Measurements from ENCODE around the gene IPO4. TPM values are rescaled to one million over a fixed set of nuclear protein-coding genes. Genes with fewer than 3 reads are reported as not detected.

IPO4 gene
- total RNA-seq, 1 experiment from 2014 or later: 102 TPM

DNA sequence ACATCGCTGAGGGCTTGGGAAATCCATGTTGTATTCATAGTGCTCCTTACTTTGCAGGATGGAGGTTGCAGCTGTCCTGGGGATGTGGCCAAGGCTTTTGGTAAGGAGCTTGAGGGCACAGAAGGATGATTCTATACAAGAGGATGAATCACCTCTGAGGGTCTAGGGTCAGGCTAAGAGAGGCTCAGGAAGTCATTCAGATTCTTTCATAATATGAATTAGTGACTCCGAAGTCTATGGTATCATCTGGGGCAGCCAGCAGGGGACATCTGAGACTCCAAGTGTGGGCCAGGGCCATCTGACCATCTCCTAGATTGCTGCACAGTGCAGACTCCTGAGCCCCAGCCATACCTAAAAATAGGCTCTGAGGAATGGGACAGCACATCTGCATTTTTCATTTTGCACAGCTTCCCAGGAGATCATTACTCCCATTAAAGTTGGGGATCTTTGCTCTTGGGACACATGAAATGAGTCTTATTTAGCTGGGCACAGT lies 48.9 kb upstream of the IPO4 start:
- ATAC-seq: no peak
- H3K27ac ChIP-seq (ENCODE audit: low read depth, low read length): no peak overlapping the region
- H3K36me3 ChIP-seq (ENCODE audit: control insufficient read depth in 1 of 2, insufficient read depth in 2 of 2, low read length in 2 of 2): peaks cover 45 to 59% of the 10 kb centered on the region in 2 experiments; a peak in 3 of 4 replicates
- H2AFZ ChIP-seq (ENCODE audit: low read depth, low read length, poor library complexity, severe bottlenecking): no peak overlapping the region
- intact Hi-C loops (cut with micrococcal nuclease): no loop called here
- POLR2A ChIA-PET: no interaction called here
- no peak overlapping the region for H3K9ac ChIP-seq (ENCODE audit: low read length)
- TF ChIP-seq SRF (IDR thresholded peaks at IDR 0.05; ENCODE audit: low read depth) (no peak), RAD21 (IDR thresholded peaks at IDR 0.05; ENCODE audit: low read depth) (no peak), POLR2A (IDR thresholded peaks at IDR 0.05; ENCODE audit: borderline replicate concordance, extremely low read depth, insufficient read depth, insufficient read length) (no peak), CBX3 (IDR thresholded peaks at IDR 0.05; ENCODE audit: low read depth) (no peak)
- TF ChIP-seq, protein P1, sequence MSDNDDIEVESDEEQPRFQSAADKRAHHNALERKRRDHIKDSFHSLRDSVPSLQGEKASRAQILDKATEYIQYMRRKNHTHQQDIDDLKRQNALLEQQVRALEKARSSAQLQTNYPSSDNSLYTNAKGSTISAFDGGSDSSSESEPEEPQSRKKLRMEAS (IDR thresholded peaks at IDR 0.05): no peak
- H3K9me2 ChIP-seq (ENCODE audit: insufficient read depth): no peaks in the 10 kb centered on the region
- no peak for DNase-seq (ENCODE audit: low read depth, low spot score)
- H3K4me1 ChIP-seq (ENCODE audit: control insufficient read depth in 1 of 2, insufficient read depth in 2 of 2, low read length in 2 of 2): peaks cover 11 to 38% of the 10 kb centered on the region in 2 experiments
- no peaks in the 10 kb centered on the region for H3K27me3 ChIP-seq (ENCODE audit: insufficient read depth, low read length)
- no peaks in the 10 kb centered on the region for H3K9me3 ChIP-seq (ENCODE audit: control insufficient read depth in 1 of 2, insufficient read depth in 1 of 2, low read depth in 1 of 2, low read length in 2 of 2)
- CTCF ChIA-PET: interaction anchor here (0.9 to 1.1 kb wide), 2 partner anchors 34 to 194 kb away, joined by 3 read pairs; partner anchors contain the start of gene RABGGTA
- no peak overlapping the region for H3K4me3 ChIP-seq (replicated peaks in 1 of 2; ENCODE audit: low read depth in 1 of 2, low read length in 2 of 2)
- no TSS peak for BruUV-seq (replicated peaks)
- H4K20me1 ChIP-seq (ENCODE audit: insufficient read depth): no peaks in the 10 kb centered on the region
- H3K79me2 ChIP-seq (ENCODE audit: insufficient read depth, low read length): peaks cover 46% of the 10 kb centered on the region
- no peak overlapping the region for H3K4me2 ChIP-seq (ENCODE audit: low read length)
- RAD21 ChIA-PET (ENCODE audit: low non-redundant PET in 1 of 2, low total read pairs in 2 of 2, uncharacterized antibody in 2 of 2, unreplicated experiment in 2 of 2): no interaction called here

DNA sequence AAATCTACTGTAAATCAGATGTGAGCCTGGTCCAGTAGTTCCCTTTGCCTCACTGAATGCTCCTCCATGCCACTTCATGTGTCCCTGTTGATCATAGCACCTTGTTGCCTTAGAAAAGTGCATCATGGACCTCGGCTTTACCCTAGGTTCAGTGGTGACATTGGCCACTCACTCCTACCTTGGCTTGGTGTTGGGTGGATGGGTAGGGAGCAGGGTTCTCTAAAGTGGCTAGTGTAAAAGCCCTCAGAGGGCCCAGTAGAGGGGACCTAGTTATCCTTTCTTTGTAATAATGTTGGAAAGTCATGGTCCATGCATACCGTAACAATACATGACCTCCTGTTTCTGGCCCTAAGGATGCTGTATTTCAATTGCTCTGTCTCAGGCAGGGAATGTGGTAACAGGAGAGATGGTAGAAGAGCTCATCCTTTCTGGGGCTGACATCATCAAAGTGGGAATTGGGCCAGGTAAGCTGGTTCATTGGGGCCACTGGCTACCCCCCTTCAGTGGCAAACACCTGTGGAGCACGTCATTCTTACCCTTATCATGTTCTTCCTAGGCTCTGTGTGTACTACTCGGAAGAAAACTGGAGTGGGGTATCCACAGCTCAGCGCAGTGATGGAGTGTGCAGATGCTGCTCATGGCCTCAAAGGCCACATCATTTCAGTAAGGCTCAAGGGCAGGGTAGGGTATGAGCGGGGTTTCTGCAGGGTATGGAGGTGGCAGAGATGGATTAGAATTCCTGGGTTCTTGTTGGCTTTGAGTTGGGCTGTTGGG lies 48.3 kb upstream of the IPO4 start:
- Histone ChIP-seq H3K4me1 (ENCODE audit: control insufficient read depth in 1 of 2, insufficient read depth in 2 of 2, low read length in 2 of 2) (peaks cover 11 to 33% of the 10 kb centered on the region in 2 experiments), H3K27ac (ENCODE audit: low read depth, low read length) (no peak overlapping the region), H2AFZ (ENCODE audit: low read depth, low read length, poor library complexity, severe bottlenecking) (no peak overlapping the region), H3K36me3 (ENCODE audit: control insufficient read depth in 1 of 2, insufficient read depth in 2 of 2, low read length in 2 of 2) (peaks cover 45 to 59% of the 10 kb centered on the region in 2 experiments; a peak in 3 of 4 replicates), H3K9me3 (ENCODE audit: control insufficient read depth in 1 of 2, insufficient read depth in 1 of 2, low read depth in 1 of 2, low read length in 2 of 2) (no peaks in the 10 kb centered on the region), H3K27me3 (ENCODE audit: insufficient read depth, low read length) (no peaks in the 10 kb centered on the region), H3K9ac (ENCODE audit: low read length) (no peak overlapping the region), H3K4me3 (replicated peaks in 1 of 2; ENCODE audit: low read depth in 1 of 2, low read length in 2 of 2) (no peak overlapping the region), H3K79me2 (ENCODE audit: insufficient read depth, low read length) (peaks cover 48% of the 10 kb centered on the region), H3K9me2 (ENCODE audit: insufficient read depth) (no peaks in the 10 kb centered on the region), H4K20me1 (ENCODE audit: insufficient read depth) (no peaks in the 10 kb centered on the region), H3K4me2 (ENCODE audit: low read length) (no peak overlapping the region)
- ATAC-seq (no peak), DNase-seq (ENCODE audit: low read depth, low spot score) (no peak)
- intact Hi-C loops (cut with micrococcal nuclease): no loop called here
- BruUV-seq (replicated peaks): no TSS peak
- POLR2A ChIA-PET: no interaction called here
- CTCF ChIA-PET: no interaction called here
- RAD21 ChIA-PET (ENCODE audit: low non-redundant PET in 1 of 2, low total read pairs in 2 of 2, uncharacterized antibody in 2 of 2, unreplicated experiment in 2 of 2): no interaction called here
- TF ChIP-seq YY1 (IDR thresholded peaks at IDR 0.05; ENCODE audit: extremely low read depth, insufficient replicate concordance, low read depth, low read length): no peak
- TF ChIP-seq, protein P2, sequence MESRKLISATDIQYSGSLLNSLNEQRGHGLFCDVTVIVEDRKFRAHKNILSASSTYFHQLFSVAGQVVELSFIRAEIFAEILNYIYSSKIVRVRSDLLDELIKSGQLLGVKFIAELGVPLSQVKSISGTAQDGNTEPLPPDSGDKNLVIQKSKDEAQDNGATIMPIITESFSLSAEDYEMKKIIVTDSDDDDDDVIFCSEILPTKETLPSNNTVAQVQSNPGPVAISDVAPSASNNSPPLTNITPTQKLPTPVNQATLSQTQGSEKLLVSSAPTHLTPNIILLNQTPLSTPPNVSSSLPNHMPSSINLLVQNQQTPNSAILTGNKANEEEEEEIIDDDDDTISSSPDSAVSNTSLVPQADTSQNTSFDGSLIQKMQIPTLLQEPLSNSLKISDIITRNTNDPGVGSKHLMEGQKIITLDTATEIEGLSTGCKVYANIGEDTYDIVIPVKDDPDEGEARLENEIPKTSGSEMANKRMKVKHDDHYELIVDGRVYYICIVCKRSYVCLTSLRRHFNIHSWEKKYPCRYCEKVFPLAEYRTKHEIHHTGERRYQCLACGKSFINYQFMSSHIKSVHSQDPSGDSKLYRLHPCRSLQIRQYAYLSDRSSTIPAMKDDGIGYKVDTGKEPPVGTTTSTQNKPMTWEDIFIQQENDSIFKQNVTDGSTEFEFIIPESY (IDR thresholded peaks at IDR 0.05; ENCODE audit: extremely low read depth, insufficient replicate concordance, low read length): no peak
- no peak for TF ChIP-seq CEBPB (IDR thresholded peaks at IDR 0.05; ENCODE audit: low read depth)
- TF ChIP-seq TCF7L2 (IDR thresholded peaks at IDR 0.05; ENCODE audit: borderline replicate concordance, extremely low read depth, insufficient read depth, insufficient read length): no peak
- TF ChIP-seq ELF1 (IDR thresholded peaks at IDR 0.05; ENCODE audit: borderline replicate concordance, low read depth): no peak
- no peak for TF ChIP-seq RAD21 (IDR thresholded peaks at IDR 0.05; ENCODE audit: low read depth)
- TF ChIP-seq FOSL1 (IDR thresholded peaks at IDR 0.05; ENCODE audit: low read depth): no peak
- no peak for TF ChIP-seq EGR1 (IDR thresholded peaks at IDR 0.05; ENCODE audit: low read depth)
- TF ChIP-seq SP1 (IDR thresholded peaks at IDR 0.05; ENCODE audit: low read depth): no peak
- TF ChIP-seq POLR2A (IDR thresholded peaks at IDR 0.05; ENCODE audit: borderline replicate concordance, extremely low read depth, insufficient read depth, insufficient read length): no peak
- TF ChIP-seq, protein P3, sequence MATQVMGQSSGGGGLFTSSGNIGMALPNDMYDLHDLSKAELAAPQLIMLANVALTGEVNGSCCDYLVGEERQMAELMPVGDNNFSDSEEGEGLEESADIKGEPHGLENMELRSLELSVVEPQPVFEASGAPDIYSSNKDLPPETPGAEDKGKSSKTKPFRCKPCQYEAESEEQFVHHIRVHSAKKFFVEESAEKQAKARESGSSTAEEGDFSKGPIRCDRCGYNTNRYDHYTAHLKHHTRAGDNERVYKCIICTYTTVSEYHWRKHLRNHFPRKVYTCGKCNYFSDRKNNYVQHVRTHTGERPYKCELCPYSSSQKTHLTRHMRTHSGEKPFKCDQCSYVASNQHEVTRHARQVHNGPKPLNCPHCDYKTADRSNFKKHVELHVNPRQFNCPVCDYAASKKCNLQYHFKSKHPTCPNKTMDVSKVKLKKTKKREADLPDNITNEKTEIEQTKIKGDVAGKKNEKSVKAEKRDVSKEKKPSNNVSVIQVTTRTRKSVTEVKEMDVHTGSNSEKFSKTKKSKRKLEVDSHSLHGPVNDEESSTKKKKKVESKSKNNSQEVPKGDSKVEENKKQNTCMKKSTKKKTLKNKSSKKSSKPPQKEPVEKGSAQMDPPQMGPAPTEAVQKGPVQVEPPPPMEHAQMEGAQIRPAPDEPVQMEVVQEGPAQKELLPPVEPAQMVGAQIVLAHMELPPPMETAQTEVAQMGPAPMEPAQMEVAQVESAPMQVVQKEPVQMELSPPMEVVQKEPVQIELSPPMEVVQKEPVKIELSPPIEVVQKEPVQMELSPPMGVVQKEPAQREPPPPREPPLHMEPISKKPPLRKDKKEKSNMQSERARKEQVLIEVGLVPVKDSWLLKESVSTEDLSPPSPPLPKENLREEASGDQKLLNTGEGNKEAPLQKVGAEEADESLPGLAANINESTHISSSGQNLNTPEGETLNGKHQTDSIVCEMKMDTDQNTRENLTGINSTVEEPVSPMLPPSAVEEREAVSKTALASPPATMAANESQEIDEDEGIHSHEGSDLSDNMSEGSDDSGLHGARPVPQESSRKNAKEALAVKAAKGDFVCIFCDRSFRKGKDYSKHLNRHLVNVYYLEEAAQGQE (IDR thresholded peaks at IDR 0.05; ENCODE audit: low read depth): no peak
